ENCODE data around the gene SEMA3C.

SEMA3C gene

DNA sequence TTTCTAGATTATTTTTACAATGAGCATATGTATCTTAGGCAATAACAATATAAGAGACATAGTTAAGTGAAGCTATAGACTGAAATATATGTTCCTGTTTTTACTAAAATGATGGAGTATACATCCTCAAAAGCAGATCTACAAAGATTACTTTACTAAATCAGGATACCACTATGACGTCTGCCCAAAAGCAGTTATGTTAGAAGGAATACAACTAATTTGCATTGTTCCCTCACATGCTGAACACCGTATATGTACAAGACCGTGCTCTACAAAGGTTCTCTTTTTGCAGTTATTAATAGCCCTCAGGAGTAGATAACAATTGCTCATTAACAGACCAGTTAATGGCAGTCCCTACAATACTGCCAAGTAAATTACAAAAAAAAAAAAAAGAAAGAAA lies 143.0 kb downstream of the SEMA3C start:
- DNase-seq (ENCODE audit: low spot score) = no peak

DNA sequence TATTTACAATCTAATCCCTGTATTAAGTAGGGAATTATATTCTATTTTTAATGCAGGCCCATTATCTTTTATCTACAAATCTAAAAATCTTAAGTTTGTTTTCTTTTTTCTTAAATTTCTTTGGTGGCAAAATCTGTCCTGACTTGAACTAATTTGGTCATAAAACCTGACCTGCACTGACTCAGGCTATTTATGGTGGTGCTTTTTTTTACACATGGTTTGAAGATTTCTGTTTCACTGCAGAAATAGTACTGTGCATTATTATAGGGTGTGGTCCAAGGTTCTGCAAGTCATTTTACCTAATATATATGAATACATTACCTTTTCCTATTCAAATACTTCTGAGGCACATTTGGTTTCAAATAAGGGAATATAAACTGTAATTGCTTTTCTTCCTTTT lies 143.4 kb downstream of the SEMA3C start:
- no peak for DNase-seq (ENCODE audit: low spot score)

DNA sequence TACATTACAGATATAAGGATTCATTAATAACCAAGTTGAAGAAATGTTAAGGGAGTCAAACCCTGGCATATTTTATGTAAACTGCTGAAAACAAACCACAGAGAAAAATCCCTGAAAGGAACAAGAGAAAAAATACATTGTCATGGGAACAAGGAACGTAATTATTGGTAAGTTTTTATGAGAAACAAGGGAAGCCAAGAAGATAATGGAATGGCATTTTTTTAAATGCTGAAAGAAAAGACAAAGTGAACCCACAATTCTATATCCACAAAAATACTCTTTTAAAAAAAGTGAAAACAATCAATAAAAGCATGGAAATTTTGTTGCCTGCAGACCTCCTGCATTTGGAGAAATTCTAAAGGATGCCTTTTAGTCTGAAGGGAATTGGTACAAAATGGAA lies 144.0 kb downstream of the SEMA3C start:
- DNase-seq (ENCODE audit: low spot score) = no peak

DNA sequence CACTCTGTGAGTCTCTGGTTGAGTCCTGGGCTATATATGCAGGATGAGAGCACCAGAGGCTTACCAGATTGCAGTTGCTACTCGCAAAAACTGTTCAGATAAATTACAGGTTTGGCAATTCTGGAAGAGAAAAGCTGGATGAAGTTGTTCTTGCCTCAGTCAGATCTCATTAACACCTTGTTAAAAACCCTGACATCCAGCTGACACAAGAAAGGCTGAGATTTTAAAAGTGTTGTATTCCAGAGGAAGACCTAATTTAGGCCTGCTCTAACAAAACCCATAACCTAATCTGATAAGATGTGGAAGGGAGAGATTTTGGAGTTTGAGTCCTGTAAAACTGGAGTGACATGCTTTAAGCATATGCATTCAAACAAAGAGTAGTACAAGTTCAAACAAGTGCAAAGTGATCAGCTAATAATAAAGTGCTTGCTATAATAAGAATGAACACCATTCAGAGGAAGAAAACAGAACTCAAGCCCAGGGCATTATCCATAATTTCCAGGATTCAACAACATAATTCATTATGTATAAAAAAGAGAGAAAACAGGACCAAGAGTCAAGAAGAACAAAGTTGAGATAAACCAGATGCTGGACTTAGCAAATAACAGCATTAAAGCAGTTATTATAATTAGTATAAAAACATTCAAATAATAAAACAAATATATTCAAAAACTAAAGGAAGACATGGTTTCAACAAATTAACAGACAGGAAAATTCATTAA lies 144.9 kb downstream of the SEMA3C start:
- DNase-seq (ENCODE audit: low spot score) = no peak

DNA sequence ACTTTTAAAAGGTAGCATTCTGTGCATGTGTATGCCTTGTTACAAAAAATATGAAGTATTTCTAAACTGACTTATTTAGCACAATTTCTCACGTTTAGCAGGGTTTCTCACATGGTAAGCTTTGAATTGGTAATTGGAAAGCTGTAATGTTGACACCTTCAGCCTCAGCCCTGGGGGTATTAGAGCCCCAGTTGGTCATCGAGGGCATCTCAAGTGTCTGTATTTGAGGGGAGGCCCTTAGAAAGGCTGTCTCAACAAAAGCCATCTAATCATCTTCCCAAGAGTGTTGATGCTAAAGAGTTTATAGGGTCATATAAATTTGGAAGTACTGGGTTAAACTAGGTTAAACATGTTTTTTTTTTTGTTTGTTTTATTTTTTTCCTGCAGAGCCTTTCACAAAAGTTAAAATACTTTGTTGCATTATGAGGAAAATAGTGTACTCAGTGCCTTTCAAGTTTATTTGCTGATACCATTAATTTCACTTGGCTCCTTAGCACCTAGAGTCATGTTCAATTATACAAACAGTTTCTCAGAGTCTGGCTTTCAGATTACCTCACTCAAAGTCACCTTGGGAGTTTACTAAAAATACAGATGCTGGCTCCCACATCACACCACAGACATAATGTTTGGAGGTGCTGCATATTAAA lies 146.4 kb downstream of the SEMA3C start:
- DNase-seq (ENCODE audit: low spot score) = no peak

DNA sequence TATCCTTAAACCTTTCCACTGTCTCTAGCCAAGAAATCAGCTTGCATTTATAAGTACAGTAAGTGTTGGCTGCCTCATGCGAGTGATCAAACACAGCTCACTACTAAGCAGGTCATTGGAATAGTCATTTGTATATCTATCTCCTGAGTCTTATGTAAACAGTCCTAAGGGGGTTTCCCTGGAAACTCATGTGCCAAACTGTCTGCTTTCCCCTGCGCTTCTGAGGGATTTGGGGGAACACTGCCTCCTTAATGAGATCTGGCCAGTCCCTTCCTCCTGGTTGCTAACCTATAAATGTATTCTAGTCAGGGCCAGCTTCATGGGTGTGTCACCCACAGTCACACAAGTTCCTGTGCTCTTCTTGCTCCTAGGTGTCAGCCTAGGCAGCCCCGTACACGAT lies 147.3 kb downstream of the SEMA3C start:
- no peak for DNase-seq (ENCODE audit: low spot score)

DNA sequence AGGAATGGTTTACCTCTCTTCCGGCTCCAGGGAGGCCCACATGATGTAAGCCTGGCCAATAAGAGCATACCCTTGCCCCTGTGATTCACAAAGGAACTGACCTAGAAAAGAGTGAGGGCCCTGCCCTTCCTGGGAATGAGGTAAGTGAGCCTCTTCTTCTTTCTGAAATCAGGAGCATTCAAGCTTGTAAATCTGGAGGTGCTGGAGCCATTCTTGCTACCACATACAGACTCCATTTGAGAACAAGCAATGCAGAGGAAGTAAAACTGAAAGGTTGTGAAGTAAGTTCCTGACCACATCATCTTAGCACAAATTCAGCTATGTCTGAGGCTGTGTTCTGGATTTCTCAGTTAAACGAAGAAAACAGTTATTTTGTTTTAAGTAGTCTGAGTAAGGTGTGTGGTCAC lies 148.2 kb downstream of the SEMA3C start:
- DNase-seq (ENCODE audit: low spot score) = no peak

DNA sequence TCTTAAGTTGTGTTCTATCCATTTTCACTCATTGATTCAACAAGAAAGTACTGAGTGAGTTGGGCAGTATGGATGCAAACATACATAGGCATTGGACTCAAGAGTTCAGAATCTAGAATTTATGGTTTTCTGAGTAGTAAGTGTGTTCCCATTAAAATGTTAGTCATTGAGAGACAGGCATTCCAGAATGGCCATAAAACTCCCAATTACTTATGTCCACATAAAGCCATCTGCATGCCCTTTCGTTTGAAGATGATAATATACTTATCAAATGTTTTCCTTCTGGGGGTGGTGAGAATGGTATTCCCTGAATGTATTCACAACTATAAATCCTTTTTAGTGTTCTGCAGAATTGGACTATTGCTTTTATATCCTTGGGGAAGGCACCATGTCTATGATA lies 148.8 kb downstream of the SEMA3C start:
- DNase-seq (ENCODE audit: low spot score) = no peak

DNA sequence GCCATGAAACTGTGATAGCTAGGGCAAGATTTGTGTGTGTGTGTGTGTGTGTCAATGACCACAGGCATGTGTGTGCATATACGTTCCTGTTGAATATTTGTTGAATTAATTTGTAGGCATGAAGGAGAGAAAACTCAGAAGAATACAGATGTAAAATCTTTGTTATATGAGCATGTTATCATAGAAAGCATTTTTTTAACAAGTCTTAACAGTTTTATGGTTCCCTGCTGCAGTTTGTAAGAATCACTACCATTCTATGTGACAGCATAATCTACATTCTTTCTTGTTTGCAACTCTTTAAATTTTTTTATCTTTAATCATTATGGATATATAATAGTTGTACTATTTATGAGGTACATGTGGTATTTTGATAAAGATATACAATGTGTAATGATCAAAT lies 150.1 kb downstream of the SEMA3C start:
- no peak for DNase-seq (ENCODE audit: low spot score)

DNA sequence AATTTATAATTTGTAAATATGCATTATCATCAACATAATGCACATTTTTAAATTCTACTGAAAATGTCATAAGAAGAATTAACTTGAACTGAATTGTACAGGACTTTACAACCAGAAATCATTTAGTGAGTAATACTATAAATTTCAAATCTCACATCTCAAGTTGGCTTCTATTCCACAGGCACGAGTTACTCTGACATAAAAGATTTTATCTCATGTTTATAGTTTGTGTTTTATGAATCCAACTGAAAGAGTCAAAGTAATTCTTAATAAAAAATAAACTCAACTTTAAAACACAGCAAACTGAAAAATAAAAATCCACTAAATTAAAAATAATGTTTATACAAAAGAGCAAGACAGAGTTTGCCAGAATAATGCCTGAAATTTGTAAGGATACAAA lies 151.2 kb downstream of the SEMA3C start:
- no peak for DNase-seq (ENCODE audit: low spot score)

DNA sequence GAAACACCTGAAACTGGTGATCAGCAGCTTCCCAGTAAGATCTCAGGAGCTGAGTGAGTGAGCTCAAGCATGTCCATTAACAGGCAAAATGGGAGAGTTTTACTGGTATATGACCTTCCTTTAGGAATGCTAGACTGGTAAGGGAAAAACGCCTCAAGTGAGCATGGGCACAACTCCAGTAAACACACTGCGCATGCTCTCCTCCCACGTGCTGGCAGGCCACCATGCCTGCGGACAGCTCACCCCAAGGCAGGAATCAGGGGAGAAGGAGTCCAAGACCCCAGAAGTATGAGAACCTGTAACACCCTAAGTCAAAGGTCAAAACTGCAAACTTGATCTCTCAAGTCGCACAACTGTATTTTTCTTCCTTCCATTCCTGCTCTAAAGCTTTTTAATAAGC lies 152.1 kb downstream of the SEMA3C start:
- DNase-seq (ENCODE audit: low spot score) = no peak

DNA sequence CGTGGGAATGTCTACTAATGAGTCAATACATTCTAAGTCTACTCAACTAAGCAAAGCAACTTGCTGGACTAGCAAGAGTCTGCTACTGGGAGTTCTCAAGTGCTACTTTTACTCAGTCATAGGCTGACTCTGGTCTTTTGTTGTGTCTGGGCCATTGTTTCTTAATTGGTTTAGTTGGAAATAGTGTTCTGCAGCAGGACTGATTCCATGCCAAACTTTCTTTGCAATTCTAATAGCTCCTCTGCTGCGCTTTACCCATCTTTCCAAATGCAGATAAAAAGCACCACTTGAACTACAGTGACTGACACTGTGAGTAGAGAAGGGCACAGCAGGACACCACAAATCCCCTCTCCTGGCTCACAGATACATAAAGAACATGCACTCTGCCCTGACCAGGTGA lies 154.7 kb downstream of the SEMA3C start:
- DNase-seq (ENCODE audit: low spot score) = no peak

DNA sequence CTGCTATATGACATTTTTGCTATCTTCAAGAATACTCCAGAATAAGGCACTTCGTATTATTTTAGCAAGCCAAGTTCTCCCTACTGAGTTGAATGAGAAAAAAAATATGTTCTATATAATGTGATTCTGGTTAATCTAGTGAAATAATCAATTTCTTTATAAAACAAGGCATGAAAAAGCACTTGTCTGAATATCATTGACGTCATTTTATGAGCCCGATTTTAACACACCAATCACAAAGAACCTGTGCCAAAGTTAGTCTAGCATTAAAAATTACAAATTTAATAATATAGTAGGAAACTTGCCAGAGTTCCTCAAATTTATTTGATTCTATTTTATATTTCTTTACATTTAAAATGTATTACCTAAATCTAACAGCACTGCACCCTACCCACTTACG lies 155.1 kb downstream of the SEMA3C start:
- no peak for DNase-seq (ENCODE audit: low spot score)

DNA sequence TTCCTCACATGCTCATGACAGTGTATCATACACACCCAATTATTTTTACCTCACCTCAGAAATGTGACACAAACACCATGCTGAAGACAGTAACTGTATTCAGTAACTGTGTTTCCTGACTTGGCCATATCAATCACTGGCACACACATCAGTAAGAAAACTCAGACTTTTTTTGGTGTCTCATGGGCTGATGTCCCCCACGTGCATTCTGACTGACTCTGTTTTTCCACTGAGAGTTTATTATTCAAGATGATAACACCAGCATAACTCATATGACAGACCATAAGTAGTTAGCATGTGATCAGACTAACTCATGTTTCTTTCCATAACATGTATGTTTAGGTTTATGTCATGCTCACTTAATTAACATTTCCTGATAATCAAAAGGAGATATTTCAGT lies 155.6 kb downstream of the SEMA3C start:
- DNase-seq (ENCODE audit: low spot score) = no peak

DNA sequence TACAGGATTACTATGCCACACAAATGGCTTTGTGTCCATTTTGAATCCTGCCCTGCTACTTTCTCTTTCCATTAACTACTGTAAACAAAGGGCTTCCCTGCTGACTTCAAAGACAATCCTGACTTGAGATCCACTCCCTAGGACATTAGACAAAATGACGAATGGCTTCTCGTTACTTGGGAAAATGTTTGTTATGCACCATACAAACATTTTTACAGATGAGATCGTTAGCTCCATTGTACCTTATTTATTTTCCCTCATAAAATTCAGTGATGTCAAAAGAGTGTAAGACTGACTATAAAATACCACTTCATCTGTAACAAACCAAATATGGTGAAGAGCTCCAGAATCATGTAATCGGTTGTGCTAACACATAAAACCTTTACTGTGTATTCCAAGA lies 158.6 kb downstream of the SEMA3C start:
- DNase-seq (ENCODE audit: low spot score) = no peak

DNA sequence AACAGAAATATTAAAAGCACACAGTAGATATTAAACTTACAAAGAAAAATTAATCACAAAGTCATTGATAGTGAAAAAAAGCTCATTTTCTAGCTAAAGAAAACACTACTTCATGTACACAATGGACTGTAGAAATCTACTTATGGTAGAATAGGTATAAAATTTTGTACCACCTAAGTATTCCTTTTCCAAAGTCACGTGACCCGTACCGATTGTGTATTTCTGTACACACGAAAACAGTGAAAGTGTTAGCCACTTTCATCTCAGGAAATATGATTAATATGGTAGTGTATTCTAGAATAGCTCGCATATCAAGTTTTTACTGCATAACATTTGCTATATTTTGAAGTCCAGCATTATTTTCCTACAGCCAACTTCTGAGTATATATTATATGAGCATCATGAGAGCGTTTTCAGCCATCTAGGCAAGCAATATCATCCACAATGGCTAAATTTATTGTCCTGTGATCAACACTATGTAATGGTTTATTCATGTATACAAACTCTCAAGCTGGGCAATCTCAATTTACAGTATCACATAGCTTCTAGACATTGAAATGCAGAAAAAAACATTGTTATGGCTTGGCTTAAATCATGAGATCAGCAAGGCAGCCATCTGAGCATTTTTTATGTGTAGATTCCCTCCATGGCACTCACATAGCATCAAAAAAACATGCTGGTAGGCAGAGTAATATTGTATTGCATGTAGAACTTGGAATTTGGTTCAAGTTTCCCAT lies 165.7 kb downstream of the SEMA3C start:
- DNase-seq (ENCODE audit: low spot score) = no peak

DNA sequence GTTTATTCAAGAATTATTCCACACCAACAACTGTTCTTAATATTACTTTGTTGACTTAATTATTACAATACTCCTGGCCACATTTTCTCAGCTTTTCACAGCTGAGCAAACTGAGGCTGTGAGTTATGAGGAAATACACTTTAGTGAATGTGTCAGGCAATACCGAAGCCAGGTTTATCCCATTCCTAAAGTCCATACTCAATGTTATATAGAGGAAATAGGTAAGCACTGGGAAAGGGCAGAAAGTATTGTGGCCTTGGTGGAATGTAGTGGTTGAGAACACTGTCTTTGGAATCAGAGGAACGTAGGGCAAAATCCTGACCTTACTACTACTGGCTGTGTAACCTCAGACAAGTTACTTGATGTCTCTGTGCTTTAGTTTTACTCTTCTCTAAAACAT lies 169.6 kb downstream of the SEMA3C start:
- DNase-seq (ENCODE audit: low spot score) = no peak

DNA sequence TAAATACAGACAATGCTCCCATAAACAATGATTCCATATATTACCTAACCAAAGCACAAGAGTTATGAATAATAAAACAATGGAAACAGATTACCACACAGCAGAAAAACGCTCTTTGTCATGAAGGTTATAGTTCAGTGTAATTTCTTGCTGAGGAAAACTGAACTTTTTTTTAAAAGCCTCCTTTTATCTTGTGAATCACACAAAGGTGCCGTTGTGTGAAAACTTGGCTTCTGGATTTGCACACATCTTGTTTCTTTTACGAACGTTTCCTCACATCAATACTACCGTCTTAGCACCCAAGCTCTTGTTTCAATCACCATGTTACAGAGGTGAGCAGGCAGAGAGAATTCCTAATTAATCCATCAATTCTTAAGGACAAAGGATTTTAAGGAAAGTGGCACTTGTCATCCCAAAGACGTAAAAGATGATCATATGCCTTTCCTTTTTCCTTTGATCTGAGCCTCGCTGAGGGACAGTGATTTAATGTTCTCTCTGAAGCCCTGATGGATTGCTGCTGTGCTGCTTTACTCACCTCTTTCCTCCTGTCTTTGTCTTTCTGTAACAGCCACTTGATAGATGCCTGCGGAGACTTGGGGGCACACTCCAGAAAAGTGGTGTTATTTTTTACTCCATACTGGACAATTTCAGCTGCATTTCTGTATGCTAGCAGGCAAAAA lies 170.3 kb downstream of the SEMA3C start:
- peak; percentile 22 for DNase-seq (ENCODE audit: low spot score)

DNA sequence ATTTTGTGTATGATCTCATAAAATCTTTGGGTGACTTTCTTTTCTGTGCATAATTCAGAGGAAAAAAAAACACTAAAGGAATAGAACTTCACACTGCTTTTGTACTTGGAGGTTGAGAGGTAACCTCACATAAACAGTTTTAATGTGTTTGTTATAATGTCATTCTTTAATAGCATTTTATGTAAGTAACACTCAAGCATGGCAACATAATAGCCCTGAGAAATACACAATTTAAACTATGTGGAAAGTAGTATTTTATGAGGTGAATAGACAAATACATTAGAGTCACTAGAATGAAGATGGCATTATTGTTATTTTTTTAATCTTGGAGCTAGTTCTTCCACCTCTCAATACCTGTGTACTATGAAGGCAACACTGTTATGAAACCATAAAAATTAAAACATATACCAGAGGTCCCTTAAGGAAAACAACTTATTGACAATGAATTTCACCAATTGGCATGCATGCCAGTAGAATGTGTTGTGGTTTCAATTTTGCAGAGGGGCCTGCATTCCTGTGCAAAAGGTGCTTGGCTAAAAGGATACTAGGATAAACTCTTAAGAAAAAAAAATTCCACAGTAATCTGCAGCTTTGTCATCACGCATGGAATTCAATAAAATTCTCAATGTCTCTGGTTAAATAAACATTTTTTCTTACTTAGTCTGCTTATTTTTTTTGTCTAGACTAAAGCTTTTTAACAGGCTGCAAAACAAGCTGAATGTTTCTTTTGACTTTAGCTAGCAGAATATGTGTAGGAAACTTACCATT lies 177.9 kb downstream of the SEMA3C start:
- no peak for DNase-seq (ENCODE audit: low spot score)

DNA sequence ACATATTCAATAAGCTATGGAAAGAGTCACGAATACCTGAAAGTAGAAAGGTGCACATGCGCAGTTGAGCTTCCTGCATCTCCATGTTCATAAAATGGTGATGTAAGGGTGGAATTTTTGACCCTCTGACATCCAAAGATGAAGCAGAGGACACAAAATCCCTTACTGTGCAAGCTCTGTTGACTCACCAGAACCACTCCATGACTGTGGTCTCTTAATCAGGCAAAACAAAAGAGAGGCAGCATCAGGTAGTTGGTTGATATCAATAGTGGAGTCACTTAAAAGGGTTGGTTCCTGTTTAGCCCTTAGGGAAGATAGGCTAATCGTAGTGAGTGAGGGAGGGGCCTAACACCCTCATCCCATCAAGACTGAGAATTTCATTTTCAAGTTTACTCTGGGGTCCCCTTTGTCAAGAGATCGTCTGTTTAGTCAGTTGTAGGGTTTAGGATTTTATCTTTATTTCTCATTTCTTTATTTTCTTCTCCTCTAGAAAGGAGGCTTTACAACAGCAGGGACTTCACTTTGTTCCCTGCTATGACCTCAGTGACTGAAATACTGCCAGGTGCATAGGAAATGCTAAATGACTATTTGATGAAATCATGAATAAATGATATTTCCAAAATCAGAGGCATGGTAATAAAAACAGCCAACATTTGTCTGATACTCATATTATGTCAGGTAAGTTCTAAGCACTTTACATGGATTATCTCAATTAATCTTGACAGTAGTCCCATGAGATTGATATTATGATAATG lies 182.3 kb downstream of the SEMA3C start:
- no peak for DNase-seq (ENCODE audit: low spot score)

DNA sequence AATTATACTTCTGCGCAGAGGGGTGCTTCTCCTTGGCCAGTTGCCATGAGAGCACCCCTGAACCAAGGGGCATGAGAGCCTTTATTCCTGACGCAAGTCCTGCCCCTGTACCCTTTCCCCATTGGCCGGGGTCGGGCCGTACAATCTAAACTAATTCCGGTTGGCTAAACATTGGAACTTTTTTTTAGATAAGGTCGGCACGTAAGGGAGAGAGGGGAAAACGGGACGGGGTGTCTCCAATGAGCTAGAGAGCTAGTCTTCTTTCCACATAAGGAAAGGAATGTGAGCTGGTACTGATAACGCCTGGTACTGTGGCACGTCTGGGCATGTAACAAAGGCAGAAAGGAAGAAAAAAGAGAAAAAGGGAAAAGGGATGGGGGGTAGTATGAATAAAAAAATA lies 183.5 kb downstream of the SEMA3C start:
- DNase-seq (ENCODE audit: low spot score) = no peak
